Activated CD4-positive, alpha-beta T cell treated with anti-CD3 and anti-CD28 coated beads, Interleukin-2, amount 50 U/mL, for 1 hour (primary cell): ENCODE results near the gene RRP1.

Experiments used
- DNase-seq: peaks from one replicate; pipeline ENCODE4 v3.0.0-alpha.2; 2020

The RRP1 gene, protein sequence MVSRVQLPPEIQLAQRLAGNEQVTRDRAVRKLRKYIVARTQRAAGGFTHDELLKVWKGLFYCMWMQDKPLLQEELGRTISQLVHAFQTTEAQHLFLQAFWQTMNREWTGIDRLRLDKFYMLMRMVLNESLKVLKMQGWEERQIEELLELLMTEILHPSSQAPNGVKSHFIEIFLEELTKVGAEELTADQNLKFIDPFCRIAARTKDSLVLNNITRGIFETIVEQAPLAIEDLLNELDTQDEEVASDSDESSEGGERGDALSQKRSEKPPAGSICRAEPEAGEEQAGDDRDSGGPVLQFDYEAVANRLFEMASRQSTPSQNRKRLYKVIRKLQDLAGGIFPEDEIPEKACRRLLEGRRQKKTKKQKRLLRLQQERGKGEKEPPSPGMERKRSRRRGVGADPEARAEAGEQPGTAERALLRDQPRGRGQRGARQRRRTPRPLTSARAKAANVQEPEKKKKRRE

GRCh38 chr21:43789276-43790009, at the start of gene RRP1:
TSS of gene RRP1 (plus strand) at chr21:43789577. CDS start at chr21:43789630, 53 bp downstream.
- peak; percentile 92 for DNase-seq

GRCh38 chr21:43739621-43740435, 49.5 kb upstream of the RRP1 start:
- no peak for DNase-seq

DNA sequence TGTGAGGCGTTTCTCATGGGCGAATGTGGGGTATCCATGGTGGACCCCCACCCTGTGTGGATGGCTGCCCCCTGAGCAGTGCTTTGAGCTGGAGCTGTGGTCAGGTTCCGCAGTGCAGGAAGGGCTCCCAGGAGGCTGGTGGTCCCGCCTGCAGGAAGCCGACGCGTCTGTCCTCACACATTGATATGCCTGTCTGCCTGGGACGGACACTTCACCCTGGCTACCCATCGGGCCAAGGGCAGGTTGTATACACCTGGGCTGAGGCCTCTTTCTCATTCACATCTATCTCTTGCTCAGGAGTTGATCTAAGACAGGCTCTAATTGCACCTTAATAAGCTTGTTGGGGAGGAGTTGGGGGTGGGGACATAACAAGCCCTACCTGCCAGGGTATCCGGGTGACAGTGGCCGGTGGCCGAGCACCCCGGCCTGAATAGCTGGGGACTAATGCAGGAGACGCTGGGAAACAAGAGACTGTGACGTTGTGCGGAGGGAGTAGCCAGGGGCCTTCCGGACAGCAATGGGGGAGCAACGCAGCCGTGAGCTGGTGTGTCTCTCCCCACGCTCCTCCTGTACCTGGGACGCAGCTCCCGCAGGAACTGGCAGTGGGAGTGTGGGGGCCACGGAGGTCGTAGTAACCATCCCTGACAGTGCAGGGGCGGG, 48.8 kb upstream of the RRP1 start:
- DNase-seq: no peak

- no peak for DNase-seq
Measured at GRCh38 chr21:43741423-43742096, 47.8 kb upstream of the RRP1 start.

DNA sequence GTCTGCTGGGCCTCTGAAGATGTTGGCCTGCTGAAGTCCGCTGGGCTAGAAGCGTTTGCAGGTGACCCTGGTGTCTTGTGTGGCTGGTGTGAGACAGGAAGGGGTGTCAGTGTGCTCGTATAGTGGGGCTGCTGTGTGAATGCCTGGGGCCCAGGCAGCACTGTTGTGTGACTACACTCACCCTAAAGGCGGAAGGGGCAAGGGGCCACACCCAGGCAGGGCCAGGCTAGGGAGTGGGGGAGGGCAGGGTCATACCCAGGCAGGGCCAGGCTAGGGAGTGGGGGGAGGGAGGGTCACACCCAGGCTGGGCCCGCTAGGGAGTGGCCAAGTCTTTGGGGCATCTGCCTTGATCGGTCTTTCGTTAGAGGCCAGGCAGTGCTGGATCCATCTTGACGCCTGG, 45.4 kb upstream of the RRP1 start:
- DNase-seq: no peak

DNA sequence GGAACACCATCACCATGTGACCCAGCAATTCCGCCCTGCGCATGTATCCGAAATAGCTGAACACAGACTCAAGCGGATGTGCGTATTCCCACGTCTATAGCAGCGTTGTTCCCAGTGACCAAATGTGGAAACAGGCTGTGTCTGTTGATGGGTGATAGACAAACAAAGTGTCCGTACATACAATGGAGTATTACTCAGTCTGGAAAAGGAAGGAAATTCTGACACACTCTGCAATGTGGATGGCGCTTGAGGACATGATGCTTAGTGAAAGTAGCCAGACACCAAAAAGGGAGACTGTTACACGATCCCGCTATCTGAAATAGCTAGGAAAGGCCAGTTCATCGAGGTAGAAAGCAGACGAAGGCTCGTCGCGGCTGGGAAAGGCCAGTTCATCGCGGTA, 44.7 kb upstream of the RRP1 start:
- DNase-seq: no peak

DNA sequence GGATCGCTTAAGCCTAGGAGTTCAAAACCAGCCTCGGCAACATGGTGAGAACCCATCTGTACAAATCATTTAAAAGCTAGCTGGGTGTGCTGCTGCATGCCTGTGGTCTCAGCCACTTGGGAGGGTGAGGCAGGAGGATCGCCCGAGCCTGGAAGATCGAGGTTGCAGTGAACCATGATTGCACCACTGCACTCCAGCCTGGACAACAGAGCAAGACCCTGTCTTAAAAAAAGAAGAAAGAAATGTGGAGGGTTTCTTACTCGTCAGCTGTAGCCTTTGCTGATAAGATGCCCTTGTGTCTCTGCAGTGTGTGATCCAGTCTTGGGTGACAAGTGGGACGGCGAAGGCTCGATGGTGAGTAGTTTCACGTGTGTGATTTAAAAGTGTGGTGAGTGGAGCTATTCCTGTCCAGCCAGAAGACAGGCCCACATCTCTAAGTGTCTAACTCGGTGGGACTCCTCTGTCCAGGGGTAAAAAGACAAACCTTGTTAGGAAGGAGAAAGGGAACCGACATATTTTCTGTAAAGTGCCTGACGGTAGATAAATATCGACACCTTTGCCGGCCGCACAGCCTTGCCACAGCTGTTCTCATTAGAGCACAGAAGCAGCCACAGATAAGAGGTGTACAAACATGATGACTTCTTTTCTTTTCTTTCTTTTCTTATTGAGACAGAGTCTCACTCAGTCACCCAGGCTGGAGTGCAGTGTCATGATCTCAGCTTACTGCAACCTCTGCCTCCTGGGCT, 43.4 kb upstream of the RRP1 start:
- DNase-seq: no peak

GRCh38 chr21:43748622-43749021, 40.8 kb upstream of the RRP1 start:
- DNase-seq: no peak

- no peak for DNase-seq
Measured at GRCh38 chr21:43749651-43750262, 39.6 kb upstream of the RRP1 start.

- no peak for DNase-seq
Measured at GRCh38 chr21:43750339-43751033, 38.9 kb upstream of the RRP1 start.

DNA sequence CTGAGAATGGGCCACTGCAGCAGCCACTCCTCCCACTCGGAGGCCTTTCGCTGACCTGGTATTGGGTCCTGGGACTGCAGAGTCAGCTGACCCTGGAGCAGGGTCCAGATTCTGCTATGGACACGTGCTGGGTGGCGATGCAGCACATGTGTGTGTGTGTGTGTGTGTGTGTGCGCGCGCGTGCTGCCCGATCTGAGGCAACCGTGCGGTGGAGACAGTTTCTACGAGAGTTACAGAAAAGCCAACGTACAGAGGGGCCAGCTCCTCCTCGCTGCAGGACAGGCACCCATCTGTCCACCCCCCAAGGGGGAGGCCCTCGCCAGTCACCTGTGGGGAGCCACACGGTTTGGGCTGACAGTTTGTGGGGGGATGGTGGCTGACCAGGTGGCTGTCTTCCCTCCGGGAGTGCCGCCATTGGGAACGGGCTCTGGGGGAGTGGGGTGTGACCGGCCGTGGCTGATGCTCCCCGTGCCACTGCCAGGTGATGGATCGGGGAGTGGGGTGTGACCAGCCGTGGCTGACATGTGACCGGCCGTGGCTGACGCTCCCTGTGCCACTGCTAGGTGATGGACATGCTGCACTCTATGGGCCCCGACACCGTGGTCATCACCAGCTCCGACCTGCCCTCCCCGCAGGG, 37.3 kb upstream of the RRP1 start:
- DNase-seq: no peak

GRCh38 chr21:43752758-43753438, 36.5 kb upstream of the RRP1 start:
- no peak for DNase-seq

GRCh38 chr21:43753439-43753799, 36.0 kb upstream of the RRP1 start:
- DNase-seq: no peak

DNA sequence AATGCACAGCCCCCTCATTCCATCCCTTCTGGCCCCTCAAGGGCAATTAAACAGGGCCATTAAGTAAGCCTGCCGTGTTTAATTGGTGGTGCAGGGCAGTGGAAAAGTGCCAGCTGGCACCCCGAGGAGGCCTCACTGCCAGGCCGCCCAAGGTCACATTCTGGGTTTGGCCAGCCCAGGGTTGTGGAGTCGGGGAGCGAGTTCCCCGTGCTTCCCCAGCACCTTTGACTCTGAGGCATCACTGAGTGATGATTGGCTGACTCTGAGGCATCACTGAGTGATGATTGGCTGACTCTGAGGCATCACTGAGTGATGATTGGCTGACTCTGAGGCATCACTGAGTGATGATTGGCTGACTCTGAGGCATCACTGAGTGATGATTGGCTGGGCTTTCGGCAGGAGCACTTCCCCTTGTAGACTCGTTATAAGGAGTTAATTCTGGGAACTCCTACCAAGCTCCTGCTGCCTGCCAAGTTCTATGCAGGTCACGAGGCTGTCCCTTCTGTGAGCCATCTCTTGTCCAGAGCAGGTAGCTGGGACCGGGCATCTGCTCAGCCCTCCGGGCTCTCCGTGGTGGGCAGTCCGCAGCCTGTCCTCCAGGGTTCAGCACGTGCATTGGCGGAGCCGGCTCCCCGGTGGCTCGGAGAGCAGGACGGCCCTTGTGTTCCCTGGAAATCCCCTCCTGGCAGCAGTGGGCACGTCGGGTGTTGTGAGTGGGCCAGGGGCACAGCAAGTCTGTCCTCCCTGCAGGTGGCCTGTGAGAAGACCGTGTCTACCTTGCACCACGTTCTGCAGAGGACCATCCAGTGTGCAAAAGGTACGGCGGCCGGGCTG, 34.2 kb upstream of the RRP1 start:
- DNase-seq: no peak

GRCh38 chr21:43755820-43756594, 33.4 kb upstream of the RRP1 start:
- no peak for DNase-seq

GRCh38 chr21:43757601-43758000, 31.8 kb upstream of the RRP1 start:
- DNase-seq: no peak

GRCh38 chr21:43758111-43758641, 31.2 kb upstream of the RRP1 start:
- no peak for DNase-seq
